Lower leg skin (tissue), 3 donors: ENCODE measurements around the gene NAALADL2.

Experiments
- POLR2A ChIP-seq, 2 donors: fragments of 450-650 bp; IDR thresholded peaks; one replicate each; pipeline ENCODE4 v1.6.1; 2016 to 2017; ENCODE audit warnings: antibody characterized with exemption in 2 of 2, mild to moderate bottlenecking in 1 of 2, moderate library complexity in 1 of 2
- TF ChIP-seq, protein P1 (sequence below), 3 donors: fragments of 450-650 bp; IDR thresholded peaks; one replicate each; pipeline ENCODE4 v1.5.1; 2016; ENCODE audit warnings: antibody characterized with exemption in 3 of 3, mild to moderate bottlenecking in 3 of 3, moderate library complexity in 2 of 3

DNA sequence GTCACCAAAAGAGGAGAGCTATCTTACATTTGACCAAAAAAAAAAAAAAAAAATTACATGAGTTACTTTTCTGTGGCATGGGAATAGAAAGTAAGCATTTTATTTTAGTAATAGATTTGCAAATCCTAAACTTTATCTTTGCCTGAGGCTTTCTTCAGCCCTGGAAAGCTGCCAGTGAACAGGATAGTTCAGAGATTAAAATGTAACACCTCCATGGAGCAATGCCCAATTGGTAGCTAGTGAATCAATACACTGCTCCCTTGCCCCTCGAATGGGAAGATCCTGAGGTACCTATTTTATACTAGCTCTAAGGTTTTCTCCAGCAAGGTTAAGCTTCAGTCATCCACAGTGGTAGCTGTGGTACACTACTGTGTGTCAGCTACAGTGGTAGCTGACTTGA, 867.1 kb downstream of the NAALADL2 start:
- TF ChIP-seq POLR2A (IDR thresholded peaks at IDR 0.05) = no peak
- TF ChIP-seq, protein P1, sequence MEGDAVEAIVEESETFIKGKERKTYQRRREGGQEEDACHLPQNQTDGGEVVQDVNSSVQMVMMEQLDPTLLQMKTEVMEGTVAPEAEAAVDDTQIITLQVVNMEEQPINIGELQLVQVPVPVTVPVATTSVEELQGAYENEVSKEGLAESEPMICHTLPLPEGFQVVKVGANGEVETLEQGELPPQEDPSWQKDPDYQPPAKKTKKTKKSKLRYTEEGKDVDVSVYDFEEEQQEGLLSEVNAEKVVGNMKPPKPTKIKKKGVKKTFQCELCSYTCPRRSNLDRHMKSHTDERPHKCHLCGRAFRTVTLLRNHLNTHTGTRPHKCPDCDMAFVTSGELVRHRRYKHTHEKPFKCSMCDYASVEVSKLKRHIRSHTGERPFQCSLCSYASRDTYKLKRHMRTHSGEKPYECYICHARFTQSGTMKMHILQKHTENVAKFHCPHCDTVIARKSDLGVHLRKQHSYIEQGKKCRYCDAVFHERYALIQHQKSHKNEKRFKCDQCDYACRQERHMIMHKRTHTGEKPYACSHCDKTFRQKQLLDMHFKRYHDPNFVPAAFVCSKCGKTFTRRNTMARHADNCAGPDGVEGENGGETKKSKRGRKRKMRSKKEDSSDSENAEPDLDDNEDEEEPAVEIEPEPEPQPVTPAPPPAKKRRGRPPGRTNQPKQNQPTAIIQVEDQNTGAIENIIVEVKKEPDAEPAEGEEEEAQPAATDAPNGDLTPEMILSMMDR (IDR thresholded peaks at IDR 0.05) = no peak
